Heart left ventricle (tissue), 16 donors: ENCODE data around the gene GLDC. TPM values are rescaled to one million over a fixed set of nuclear protein-coding genes. Genes with fewer than 3 reads are reported as not detected.

Experiments
- ATAC-seq, 4 donors: fragments of 200-7000 bp; cut with Tn5 transposase; one replicate each; pipeline ENCODE4 v1.9.1; 2020 to 2022; ENCODE audit warnings: moderate library complexity in 4 of 4, mild to moderate bottlenecking in 3 of 4, moderate number of reproducible peaks in 1 of 4
- DNase-seq, 5 donors: peaks; one replicate each; pipeline ENCODE4 v3.0.0-alpha.2; 2020
- H3K27ac ChIP-seq, 12 donors: fragments of 200-600 bp; sonication (generic) in 4 of 12; one replicate each; pipeline versions ENCODE4 v1.5.0 to v1.8.0; 2016 to 2022; ENCODE audit warnings: mild to moderate bottlenecking in 2 of 12
- H3K27me3 ChIP-seq, 9 donors: fragments of 200-600 bp; sonication (generic) in 2 of 9; one replicate each; pipeline versions ENCODE4 v1.5.1 to v1.8.0; 2016 to 2022; ENCODE audit warnings: mild to moderate bottlenecking in 3 of 9
- H3K36me3 ChIP-seq, 9 donors: fragments of 200-600 bp; sonication (generic) in 2 of 9; one replicate each; pipeline versions ENCODE4 v1.5.0 to v1.8.0; 2018 to 2022; ENCODE audit warnings: mild to moderate bottlenecking in 2 of 9
- H3K4me1 ChIP-seq, 12 donors: fragments of 200-600 bp; sonication (generic) in 4 of 12; one replicate each; pipeline versions ENCODE4 v1.5.0 to v1.8.0; 2016 to 2022; ENCODE audit warnings: mild to moderate bottlenecking in 3 of 12
- H3K4me3 ChIP-seq, 12 donors: fragments of 200-600 bp; sonication (generic) in 4 of 12; one replicate each; pipeline versions ENCODE4 v1.5.0 to v1.8.0; 2017 to 2022; ENCODE audit warnings: mild to moderate bottlenecking in 9 of 12, moderate library complexity in 4 of 12
- H3K9me3 ChIP-seq, 12 donors: fragments of 200-600 bp; sonication (generic) in 4 of 12; one replicate each; pipeline versions ENCODE4 v1.5.0 to v1.8.0; 2016 to 2022; ENCODE audit warnings: mild to moderate bottlenecking in 1 of 12
- CTCF ChIP-seq, 12 donors: fragments of 200-600 bp; sonication (generic) in 4 of 12; IDR thresholded peaks; one replicate each; pipeline versions ENCODE4 v1.5.0 to v1.8.0; 2018 to 2022; ENCODE audit warnings: antibody characterized with exemption in 12 of 12, mild to moderate bottlenecking in 5 of 12
- POLR2A ChIP-seq, 2 donors: fragments of 450-650 bp; IDR thresholded peaks; one replicate each; pipeline ENCODE4 v1.6.1; 2017; ENCODE audit warnings: antibody characterized with exemption in 2 of 2, mild to moderate bottlenecking in 2 of 2, moderate library complexity in 2 of 2
- WGBS, 4 donors: extraction: QIAGEN DNeasy Blood & Tissue Kit in 2 of 4; methylation state at CpG; one replicate each; pipeline versions ENCODE4 v1.1.5 to v1.1.7; 2013 to 2018; 5-methylcytosine and 5-hydroxymethylcytosine counted together
- intact Hi-C, 10 donors: fragments of 100-400 bp; cut with DNase I; formaldehyde crosslinking; loops; one replicate each; pipeline versions ENCODE4 v1.11.1 to v1.14.2; 2022
- polyA plus RNA-seq, 2 donors: library from polyadenylated mRNA; stranded (reverse); fragments of 200-250 nt; gene quantifications; one replicate each; pipeline ENCODE4 v1.2.3, GENCODE V29; 2013
- total RNA-seq, 9 donors: library from RNA; depleted of rRNA in 2 of 9; stranded (reverse); fragments of >200 nt in 2 of 9; fragmentation: NEBNext Ultra II Directional in 3 of 9; extraction: Animal tissue kit (Norgen Biotek cat#: 25700) in 3 of 9; gene quantifications; one replicate each; pipeline versions ENCODE4 v1.1.0 to v1.2.4, GENCODE V29; 2016 to 2023
- donor health status: ischemic (EF 13 %, LVEDD 7.1; RV severe dilation, severe dysfunction).
- donor health status: healthy with polysubstance abuse.
- donor health status: DM: no; HTN: yes; CAD: no.
- donor health status: DM: no; HTN: no; CAD: no.
- donor health status: ischemic (EF 25% LVEDD 6.9; RV normal size, moderate dysfunction).
- donor health status: ischemic (EF 25% LVEDD 5.7; RV mildly dilated, moderate dysfunction).
- donor health status: healthy.
- donor health status: DM: yes; HTN: yes; CAD: no.
- donor health status: ischemic (EF 35%, LVEDD 5.7; RV mildly dilated, moderate dysfunction).
- donor health status: nonischemic (EF 11% LVEDD 7.7; RV severe dilation, severe dysfunction).
- donor health status: DM: yes; HTN: yes; CAD: no.
- donor health status: PGD.
- donor health status: ischemic (EF 29% LVEDD 5.4; RV normal size, mild dysfunction).
- donor health status: nonischemic (EF 23%, LVEDD 6.1; RV moderate dilation, normal function).

Gene GLDC
- total and polyA plus RNA-seq, 11 donors, result 0.26 to 0.53 TPM; not detected in 9

GRCh38 chr9:6488395-6488794 lies 157.1 kb downstream of the GLDC start:
- ATAC-seq (no peak), DNase-seq (no peak)
- H3K9me3 ChIP-seq, result no peaks in the 10 kb centered on the region
- no peak overlapping the region for H3K27ac ChIP-seq
- intact Hi-C loops, result loop anchor here in 3 of 10 donors (10.0 kb wide), 3 partner anchors 54 to 74 kb away; partner anchors contain the start of gene UHRF2 (in 1 of the 3)
- 91 to 96% (median 92%) methylated on average over 7 of the region's 7 CpGs for WGBS, 4 donors
- peaks cover 0 to 84% (median 64%) of the 10 kb centered on the region in 9 donors for H3K36me3 ChIP-seq
- no peaks in the 10 kb centered on the region for H3K27me3 ChIP-seq
- no peak overlapping the region for H3K4me3 ChIP-seq
- H3K4me1 ChIP-seq, result no peaks in the 10 kb centered on the region
- TF ChIP-seq CTCF (IDR thresholded peaks at IDR 0.05), result no peak
- no peak for TF ChIP-seq POLR2A (IDR thresholded peaks at IDR 0.05)

GRCh38 chr9:6484210-6484609 lies 161.3 kb downstream of the GLDC start:
- Histone ChIP-seq H3K27me3 (no peaks in the 10 kb centered on the region), H3K4me3 (no peak overlapping the region), H3K9me3 (no peaks in the 10 kb centered on the region), H3K27ac (no peak overlapping the region), H3K36me3 (peaks cover 0 to 98% (median 89%) of the 10 kb centered on the region in 9 donors), H3K4me1 (no peaks in the 10 kb centered on the region)
- DNase-seq (no peak), ATAC-seq (no peak)
- intact Hi-C loops, result loop anchor here in 3 of 10 donors (10.0 kb wide), 3 partner anchors 49 to 69 kb away; partner anchors contain the start of gene UHRF2 (in 1 of the 3)
- WGBS, 4 donors, result 82 to 100% (median 95%) methylated on average over 2 of the region's 2 CpGs
- TF ChIP-seq CTCF (IDR thresholded peaks at IDR 0.05) (no peak), POLR2A (IDR thresholded peaks at IDR 0.05) (no peak)

Other genes starting within 250 kb of the GLDC start
- 10 to 100 TPM; 12.2 to 20.6 (median 17.1) TPM for gene UHRF2, start 232.5 kb downstream of the GLDC start, total RNA-seq
- gene UHRF2, start 232.5 kb downstream of the GLDC start, polyA plus RNA-seq, result 10 to 100 TPM in 1 of 2 donors, 1 to 10 TPM in 1; 6.4 to 11.6 TPM
- gene KDM4C, start 112.2 kb upstream of the GLDC start, total RNA-seq, result 10 to 100 TPM in 8 of 9 donors, 1 to 10 TPM in 1; 8.8 to 19.9 (median 14.1) TPM
- gene KDM4C, start 112.2 kb upstream of the GLDC start, polyA plus RNA-seq, result 1 to 10 TPM; 4.4 to 9.9 TPM